ENCODE measurements around the gene KLK4. TPM values are rescaled to one million over a fixed set of nuclear protein-coding genes. Genes with fewer than 3 reads are reported as not detected.

KLK4 gene
- total RNA-seq, 1 donor from 2014 or later = not detected

- no peak for DNase-seq
- Histone ChIP-seq H3K4me1 (no peaks in the 10 kb centered on the region), H3K9me3 (replicated peaks) (no peaks in the 10 kb centered on the region), H3K27me3 (ENCODE audit: low read depth) (peaks cover 76% of the 10 kb centered on the region), H3K27ac (replicated peaks) (no peak overlapping the region), H3K36me3 (no peaks in the 10 kb centered on the region), H3K4me3 (no peak overlapping the region)
- no peak for TF ChIP-seq CTCF (IDR thresholded peaks at IDR 0.05; ENCODE audit: borderline replicate concordance)
- intact Hi-C loops (cut with micrococcal nuclease) = no loop called here
Measured at GRCh38 chr19:50906217-50906616, 5.0 kb downstream of the KLK4 start.

- no peaks in the 10 kb centered on the region for H3K4me1 ChIP-seq
- no peak overlapping the region for H3K27ac ChIP-seq (replicated peaks)
- peaks cover 75% of the 10 kb centered on the region for H3K27me3 ChIP-seq (ENCODE audit: low read depth)
- H3K4me3 ChIP-seq = no peak overlapping the region
- H3K36me3 ChIP-seq = no peaks in the 10 kb centered on the region
- no peak for DNase-seq
- no peak for TF ChIP-seq CTCF (IDR thresholded peaks at IDR 0.05; ENCODE audit: borderline replicate concordance)
- intact Hi-C loops (cut with micrococcal nuclease) = no loop called here
- no peaks in the 10 kb centered on the region for H3K9me3 ChIP-seq (replicated peaks)
Measured at GRCh38 chr19:50902640-50903039, 8.6 kb downstream of the KLK4 start.

DNA sequence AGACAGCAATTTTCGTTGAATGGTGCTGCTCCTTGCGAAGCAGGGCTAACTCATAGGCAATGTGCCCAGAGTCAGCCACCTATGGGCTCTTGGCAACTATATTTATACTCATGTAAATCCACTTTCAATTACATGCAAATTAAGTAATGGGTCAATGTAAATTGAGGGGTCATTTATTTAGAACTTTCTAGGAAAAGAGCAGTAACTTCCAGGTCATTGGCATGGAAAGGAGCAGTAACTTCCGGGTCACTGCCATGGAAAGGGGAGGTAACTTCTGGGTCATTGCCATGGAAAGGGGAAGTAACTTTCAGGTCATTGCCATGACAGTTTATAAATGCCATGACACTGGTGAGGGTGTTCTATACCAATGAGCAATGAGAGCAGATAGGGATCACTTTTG lies 11.6 kb downstream of the KLK4 start:
- Histone ChIP-seq H3K4me3 (no peak overlapping the region), H3K4me1 (no peaks in the 10 kb centered on the region), H3K27ac (replicated peaks) (no peak overlapping the region), H3K27me3 (ENCODE audit: low read depth) (peaks cover 72% of the 10 kb centered on the region), H3K9me3 (replicated peaks) (no peaks in the 10 kb centered on the region), H3K36me3 (no peaks in the 10 kb centered on the region)
- no peak for TF ChIP-seq CTCF (IDR thresholded peaks at IDR 0.05; ENCODE audit: borderline replicate concordance)
- intact Hi-C loops (cut with micrococcal nuclease) = no loop called here
- no peak for DNase-seq

DNA sequence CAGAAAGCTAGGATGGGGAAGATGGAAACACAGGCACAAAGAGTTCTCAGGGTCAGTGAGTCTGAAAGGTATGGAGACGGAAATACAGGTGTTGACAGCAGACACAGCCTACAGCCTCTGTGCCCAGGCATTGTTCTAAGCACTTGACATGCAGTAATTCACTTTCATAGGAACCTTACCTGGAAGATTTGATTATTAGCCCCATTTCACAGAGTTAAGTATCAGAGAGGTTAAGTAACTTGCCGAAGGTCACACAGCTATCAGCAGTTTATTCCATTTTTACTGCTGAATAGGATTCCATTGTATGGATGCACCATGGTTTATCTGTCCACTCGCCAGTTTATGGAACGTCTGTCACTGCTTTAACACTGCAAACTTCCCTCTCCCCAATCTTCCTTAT lies 13.2 kb downstream of the KLK4 start:
- no peaks in the 10 kb centered on the region for H3K4me1 ChIP-seq
- intact Hi-C loops (cut with micrococcal nuclease) = no loop called here
- no peaks in the 10 kb centered on the region for H3K9me3 ChIP-seq (replicated peaks)
- no peaks in the 10 kb centered on the region for H3K36me3 ChIP-seq
- H3K27ac ChIP-seq (replicated peaks) = no peak overlapping the region
- no peak for DNase-seq
- peaks cover 87% of the 10 kb centered on the region for H3K27me3 ChIP-seq (ENCODE audit: low read depth)
- no peak overlapping the region for H3K4me3 ChIP-seq
- no peak for TF ChIP-seq CTCF (IDR thresholded peaks at IDR 0.05; ENCODE audit: borderline replicate concordance)

DNA sequence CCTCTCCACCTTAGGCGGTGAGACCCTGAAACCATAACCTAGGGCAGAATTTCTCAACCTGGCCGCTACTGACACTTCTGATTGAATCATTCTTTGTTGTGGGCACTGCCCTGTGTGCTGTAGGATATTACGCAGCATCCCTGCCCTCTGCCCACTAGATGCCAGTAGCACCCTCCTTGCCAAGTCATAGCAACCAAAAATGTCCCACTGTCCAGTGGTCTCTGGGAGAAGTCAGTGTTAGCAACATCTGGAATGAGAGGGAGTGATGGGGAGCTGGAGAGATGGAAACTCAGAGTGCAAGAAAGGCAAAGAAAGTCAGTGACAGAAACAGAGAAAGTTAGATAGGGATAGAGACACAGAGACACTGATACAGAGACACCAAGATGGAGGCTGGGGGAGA lies 13.6 kb downstream of the KLK4 start:
- intact Hi-C loops (cut with micrococcal nuclease) = no loop called here
- Histone ChIP-seq H3K27ac (replicated peaks) (no peak overlapping the region), H3K4me1 (no peaks in the 10 kb centered on the region), H3K27me3 (ENCODE audit: low read depth) (peaks cover 91% of the 10 kb centered on the region), H3K36me3 (no peaks in the 10 kb centered on the region), H3K9me3 (replicated peaks) (no peaks in the 10 kb centered on the region), H3K4me3 (no peak overlapping the region)
- TF ChIP-seq CTCF (IDR thresholded peaks at IDR 0.05; ENCODE audit: borderline replicate concordance) = no peak
- no peak for DNase-seq

DNA sequence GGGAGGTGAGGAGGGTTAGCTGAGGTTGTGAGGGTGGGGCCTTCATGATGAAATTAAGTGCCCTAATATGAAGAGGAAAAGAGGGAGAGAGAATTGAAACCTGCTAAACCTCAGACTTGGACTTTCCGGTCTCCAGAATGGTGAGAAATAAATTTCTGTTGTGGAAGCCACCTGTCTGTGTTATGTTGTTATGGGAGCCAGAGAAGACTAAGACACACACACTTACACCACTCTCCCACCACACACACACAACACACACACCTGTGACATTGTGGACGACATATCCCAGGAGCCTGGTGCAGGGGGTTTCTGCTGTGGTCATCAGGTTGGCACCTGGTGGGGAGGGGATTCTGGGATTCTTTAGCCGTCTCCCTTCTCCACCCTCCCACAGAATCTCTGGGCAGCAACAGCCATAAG lies 14.0 kb downstream of the KLK4 start:
- H3K27me3 ChIP-seq (ENCODE audit: low read depth) = peaks cover 91% of the 10 kb centered on the region
- no peaks in the 10 kb centered on the region for H3K36me3 ChIP-seq
- no peak overlapping the region for H3K4me3 ChIP-seq
- no peaks in the 10 kb centered on the region for H3K9me3 ChIP-seq (replicated peaks)
- no peak overlapping the region for H3K27ac ChIP-seq (replicated peaks)
- H3K4me1 ChIP-seq = no peaks in the 10 kb centered on the region
- TF ChIP-seq CTCF (IDR thresholded peaks at IDR 0.05; ENCODE audit: borderline replicate concordance) = no peak
- DNase-seq = no peak
- intact Hi-C loops (cut with micrococcal nuclease) = no loop called here

Data from left ventricle myocardium inferior (tissue), 1 donor.